Measurements from ENCODE around the gene TSPAN10.

TSPAN10 gene

GRCh38 chr17:81635431-81635830 lies 1.6 kb upstream of the TSPAN10 start:
- DNase-seq (ENCODE audit: low read depth), result no peak

- DNase-seq (ENCODE audit: low read depth), result no peak
Measured at GRCh38 chr17:81635973-81636504, 957 bp upstream of the TSPAN10 start.

GRCh38 chr17:81638683-81639082 lies 1.7 kb downstream of the TSPAN10 start:
- DNase-seq (ENCODE audit: low read depth), result no peak

GRCh38 chr17:81640011-81640410 lies 3.0 kb downstream of the TSPAN10 start:
- DNase-seq (ENCODE audit: low read depth), result no peak

GRCh38 chr17:81641825-81642489 lies 5.0 kb downstream of the TSPAN10 start:
- no peak for DNase-seq (ENCODE audit: low read depth)

GRCh38 chr17:81644496-81644895 lies 7.5 kb downstream of the TSPAN10 start:
- DNase-seq (ENCODE audit: low read depth), result no peak

- no peak for DNase-seq (ENCODE audit: low read depth)
Measured at GRCh38 chr17:81644976-81645952, 8.3 kb downstream of the TSPAN10 start.

GRCh38 chr17:81646869-81647600 lies 10.0 kb downstream of the TSPAN10 start:
- DNase-seq (ENCODE audit: low read depth), result no peak

- no peak for DNase-seq (ENCODE audit: low read depth)
Measured at GRCh38 chr17:81647640-81648012, 10.6 kb downstream of the TSPAN10 start.

GRCh38 chr17:81648013-81648706 lies 11.2 kb downstream of the TSPAN10 start:
- DNase-seq (ENCODE audit: low read depth), result no peak

- DNase-seq (ENCODE audit: low read depth), result no peak
Measured at GRCh38 chr17:81648707-81649085, 11.7 kb downstream of the TSPAN10 start.

GRCh38 chr17:81650951-81651350 lies 14.0 kb downstream of the TSPAN10 start:
- DNase-seq (ENCODE audit: low read depth), result no peak

GRCh38 chr17:81651692-81652091 lies 14.7 kb downstream of the TSPAN10 start:
- DNase-seq (ENCODE audit: low read depth), result no peak

GRCh38 chr17:81652906-81653771 lies 16.1 kb downstream of the TSPAN10 start:
- DNase-seq (ENCODE audit: low read depth), result no peak

GRCh38 chr17:81655378-81656117 lies 18.6 kb downstream of the TSPAN10 start:
- no peak for DNase-seq (ENCODE audit: low read depth)

GRCh38 chr17:81656118-81656743 lies 19.2 kb downstream of the TSPAN10 start, which contains the start of gene PDE6G:
Gene PDE6G (minus strand): TSS chr17:81656542. CDS start chr17:81653305, 3,237 bp downstream.
- no peak for DNase-seq (ENCODE audit: low read depth)

- no peak for DNase-seq (ENCODE audit: low read depth)
Measured at GRCh38 chr17:81656835-81657234, 19.8 kb downstream of the TSPAN10 start.

- DNase-seq (ENCODE audit: low read depth), result no peak
Measured at GRCh38 chr17:81659038-81659437, 22.0 kb downstream of the TSPAN10 start.

- DNase-seq (ENCODE audit: low read depth), result no peak
Measured at GRCh38 chr17:81660441-81660840, 23.4 kb downstream of the TSPAN10 start.
